Measurements from ENCODE around the gene CFAP299. TPM values are rescaled to one million over a fixed set of nuclear protein-coding genes. Genes with fewer than 3 reads are reported as not detected.
"Not testable (repeated sequence)": the region's sequence is repeated elsewhere in the genome, so short reads cannot be mapped to it uniquely, and the experiment has no call there.

CFAP299 gene
- polyA plus RNA-seq, 3 donors = 0.04 TPM; not detected in 2

GRCh38 chr4:80424225-80424581, 88.7 kb downstream of the CFAP299 start:
- 84 to 91% (median 89%) methylated on average over 2 of the region's 2 CpGs for WGBS, 3 donors
- no peak overlapping the region for H3K27ac ChIP-seq (ENCODE audit: low read depth, low read length)

- 46 to 64% (median 62%) methylated on average over 4 of the region's 4 CpGs for WGBS, 3 donors
Measured at GRCh38 chr4:80425124-80426100, 89.9 kb downstream of the CFAP299 start.

GRCh38 chr4:80431203-80431965, 95.9 kb downstream of the CFAP299 start:
- 69 to 86% (median 78%) methylated on average over 5 of the region's 5 CpGs for WGBS, 3 donors
- no peak overlapping the region for H3K27ac ChIP-seq (ENCODE audit: low read depth, low read length)

More at GRCh38 chr4:80425124-80426100, 89.9 kb downstream of the CFAP299 start:
- no peak overlapping the region for H3K27ac ChIP-seq (ENCODE audit: low read depth, low read length)

GRCh38 chr4:80434238-80434637, 98.7 kb downstream of the CFAP299 start:
- no peak overlapping the region for H3K27ac ChIP-seq (ENCODE audit: low read depth, low read length)
- WGBS, 3 donors = 41 to 89% (median 79%) methylated on average over 1 of the region's 1 CpG

GRCh38 chr4:80438016-80438415, 102.5 kb downstream of the CFAP299 start:
- WGBS, 3 donors = 25 to 53% (median 42%) methylated on average over 1 of the region's 1 CpG
- no peak overlapping the region for H3K27ac ChIP-seq (ENCODE audit: low read depth, low read length)

GRCh38 chr4:80439294-80440061, 103.9 kb downstream of the CFAP299 start:
- not testable (repeated sequence) for H3K27ac ChIP-seq (ENCODE audit: low read depth, low read length)
- WGBS, 3 donors = 48 to 72% (median 66%) methylated on average over 14 of the region's 14 CpGs

GRCh38 chr4:80446248-80446647, 110.7 kb downstream of the CFAP299 start:
- H3K27ac ChIP-seq (ENCODE audit: low read depth, low read length) = no peak overlapping the region

- H3K27ac ChIP-seq (ENCODE audit: low read depth, low read length) = no peak overlapping the region
- WGBS, 3 donors = 54 to 69% (median 60%) methylated on average over 1 of the region's 1 CpG
Measured at GRCh38 chr4:80446664-80447063, 111.1 kb downstream of the CFAP299 start.

- 92 to 97% (median 97%) methylated on average over 9 of the region's 9 CpGs for WGBS, 3 donors
Measured at GRCh38 chr4:80447493-80447892, 112.0 kb downstream of the CFAP299 start.

GRCh38 chr4:80448056-80448455, 112.5 kb downstream of the CFAP299 start:
- H3K27ac ChIP-seq (ENCODE audit: low read depth, low read length) = no peak overlapping the region
- 56 to 74% (median 59%) methylated on average over 1 of the region's 1 CpG for WGBS, 3 donors

More at GRCh38 chr4:80447493-80447892, 112.0 kb downstream of the CFAP299 start:
- H3K27ac ChIP-seq (ENCODE audit: low read depth, low read length) = no peak overlapping the region

- H3K27ac ChIP-seq (ENCODE audit: low read depth, low read length) = no peak overlapping the region
- WGBS, 3 donors = 67 to 86% (median 76%) methylated on average over 2 of the region's 2 CpGs
Measured at GRCh38 chr4:80452055-80452454, 116.5 kb downstream of the CFAP299 start.

GRCh38 chr4:80452768-80453167, 117.2 kb downstream of the CFAP299 start:
- 52 to 77% (median 69%) methylated on average over 4 of the region's 4 CpGs for WGBS, 3 donors
- H3K27ac ChIP-seq (ENCODE audit: low read depth, low read length) = no peak overlapping the region

GRCh38 chr4:80454040-80454439, 118.5 kb downstream of the CFAP299 start:
- 88 to 95% (median 88%) methylated on average over 2 of the region's 2 CpGs for WGBS, 3 donors
- no peak overlapping the region for H3K27ac ChIP-seq (ENCODE audit: low read depth, low read length)

GRCh38 chr4:80454556-80454955, 119.0 kb downstream of the CFAP299 start:
- H3K27ac ChIP-seq (ENCODE audit: low read depth, low read length) = no peak overlapping the region
- 61 to 91% (median 86%) methylated on average over 1 of the region's 1 CpG for WGBS, 3 donors

- WGBS, 3 donors = 86 to 89% (median 88%) methylated on average over 1 of the region's 1 CpG
- H3K27ac ChIP-seq (ENCODE audit: low read depth, low read length) = no peak overlapping the region
Measured at GRCh38 chr4:80459918-80460473, 124.5 kb downstream of the CFAP299 start.

GRCh38 chr4:80461412-80461811, 125.9 kb downstream of the CFAP299 start:
- 68 to 89% (median 82%) methylated on average over 1 of the region's 1 CpG for WGBS, 3 donors
- no peak overlapping the region for H3K27ac ChIP-seq (ENCODE audit: low read depth, low read length)

GRCh38 chr4:80462621-80463091, 127.1 kb downstream of the CFAP299 start:
- 19 to 58% (median 24%) methylated on average over 2 of the region's 2 CpGs for WGBS, 3 donors
- no peak overlapping the region for H3K27ac ChIP-seq (ENCODE audit: low read depth, low read length)

GRCh38 chr4:80463509-80463908, 128.0 kb downstream of the CFAP299 start:
- no peak overlapping the region for H3K27ac ChIP-seq (ENCODE audit: low read depth, low read length)
- WGBS, 3 donors = 61 to 85% (median 79%) methylated on average over 4 of the region's 4 CpGs

Measured in adipose tissue (tissue), 3 donors.